Neural cell (in vitro differentiated cells): ENCODE results near the gene USP40. TPM values are rescaled to one million over a fixed set of nuclear protein-coding genes. Genes with fewer than 3 reads are reported as not detected.

ENCODE experiments used
- H2AFZ ChIP-seq: fragments of 200-600, 300-800 bp; sonication (generic), shearing (Covaris generic); 2 replicates; pipeline ENCODE4 v1.6.0; 2014; ENCODE audit warnings: low read depth, mild to moderate bottlenecking, antibody characterized with exemption, low read length, moderate library complexity
- H3F3A ChIP-seq: fragments of 200-600 bp; shearing (Covaris generic); 2 replicates; pipeline ENCODE4 v1.6.1; 2016; ENCODE audit warnings: mild to moderate bottlenecking, moderate library complexity, mixed read lengths, antibody characterized with exemption, low read length; ENCODE audit not compliant: insufficient read depth, poor library complexity, severe bottlenecking
- H3K27ac ChIP-seq: fragments of 200-600, 300-800 bp; sonication (generic), shearing (Covaris generic); 2 replicates; pipeline ENCODE4 v1.5.1; 2014; ENCODE audit warnings: mild to moderate bottlenecking, low read length, moderate library complexity
- H3K27me3 ChIP-seq: fragments of 300-800, 200-600 bp; sonication (generic), shearing (Covaris generic); 2 replicates; pipeline ENCODE4 v1.6.0; 2014; ENCODE audit warnings: mild to moderate bottlenecking, low read depth, low read length, moderate library complexity; ENCODE audit not compliant: insufficient read depth
- H3K36me3 ChIP-seq: fragments of 300-800, 200-600 bp; sonication (generic), shearing (Covaris generic); 2 replicates; pipeline ENCODE4 v1.5.1; 2014; ENCODE audit warnings: mild to moderate bottlenecking, antibody characterized with exemption, low read length, moderate library complexity; ENCODE audit not compliant: insufficient read depth
- H3K4me2 ChIP-seq: fragments of 300-800, 200-600 bp; sonication (generic), shearing (Covaris generic); 2 replicates; pipeline ENCODE4 v1.6.0; 2014; ENCODE audit warnings: mild to moderate bottlenecking, low read length
- H3K4me3 ChIP-seq: fragments of 300-800, 200-600 bp; sonication (generic), shearing (Covaris generic); 2 replicates; pipeline ENCODE4 v1.5.1; 2014; ENCODE audit warnings: mild to moderate bottlenecking, low read length, moderate library complexity
- H3K79me2 ChIP-seq: fragments of 200-600 bp; shearing (Covaris generic); replicated peaks from 2 replicates; pipeline ENCODE4 v1.6.0; 2014; ENCODE audit warnings: mild to moderate bottlenecking, low read length, moderate library complexity; ENCODE audit not compliant: insufficient read depth
- H3K9ac ChIP-seq: fragments of 300-800, 200-600 bp; sonication (generic), shearing (Covaris generic); 2 replicates; pipeline ENCODE4 v1.6.1; 2016; ENCODE audit warnings: mild to moderate bottlenecking, low read length, mixed read lengths
- H3K9me2 ChIP-seq: fragments of 200-600 bp; shearing (Covaris generic); 2 replicates; pipeline ENCODE4 v1.6.1; 2016; ENCODE audit warnings: mild to moderate bottlenecking, low read length, mixed read lengths; ENCODE audit not compliant: insufficient read depth
- H3K9me3 ChIP-seq: fragments of 200-600, 300-800 bp; sonication (generic), shearing (Covaris generic); 2 replicates; pipeline ENCODE4 v1.6.1; 2016; ENCODE audit warnings: mild to moderate bottlenecking, mixed run types, low read length, moderate library complexity, mixed read lengths
- H4K20me1 ChIP-seq: fragments of 200-600 bp; shearing (Covaris generic); 2 replicates; pipeline ENCODE4 v1.6.1; 2016; ENCODE audit warnings: mild to moderate bottlenecking, mixed run types; ENCODE audit not compliant: insufficient read depth
- CTCF ChIP-seq: fragments of 450-650 bp; IDR thresholded peaks from 2 replicates; pipeline ENCODE4 v1.5.1; 2014; ENCODE audit warnings: antibody characterized with exemption, mild to moderate bottlenecking, moderate library complexity; ENCODE audit not compliant: poor library complexity, severe bottlenecking
- EP300 ChIP-seq: fragments of 450-650 bp; conservative IDR thresholded peaks from 2 replicates; pipeline ENCODE4 v1.6.1; 2014; ENCODE audit warnings: antibody characterized with exemption, mild to moderate bottlenecking, moderate library complexity; ENCODE audit not compliant: poor library complexity, severe bottlenecking
- MXI1 ChIP-seq: fragments of 450-650 bp; conservative IDR thresholded peaks from 2 replicates; pipeline ENCODE4 v1.6.1; 2014; ENCODE audit warnings: antibody characterized with exemption, mild to moderate bottlenecking; ENCODE audit not compliant: poor library complexity, severe bottlenecking
- RAD21 ChIP-seq: fragments of 450-650 bp; conservative IDR thresholded peaks from 2 replicates; pipeline ENCODE4 v1.6.1; 2014; ENCODE audit warnings: antibody characterized with exemption, mild to moderate bottlenecking, moderate library complexity
- TAF1 ChIP-seq: IDR thresholded peaks from 2 replicates; pipeline ENCODE4 v1.6.1; 2012; ENCODE audit warnings: low read depth
- polyA plus RNA-seq: library from polyadenylated mRNA; depleted of rRNA; stranded (reverse); fragments of >200 nt; gene quantifications from 2 replicates; pipeline ENCODE4 v1.2.3, GENCODE V29; 2014
- TF ChIP-seq, protein P1 (sequence below): IDR thresholded peaks from 2 replicates; pipeline ENCODE4 v1.6.1; 2012; ENCODE audit warnings: borderline replicate concordance

USP40 gene
- polyA plus RNA-seq, 1 donor from 2014 or later, result 33.3 TPM

DNA sequence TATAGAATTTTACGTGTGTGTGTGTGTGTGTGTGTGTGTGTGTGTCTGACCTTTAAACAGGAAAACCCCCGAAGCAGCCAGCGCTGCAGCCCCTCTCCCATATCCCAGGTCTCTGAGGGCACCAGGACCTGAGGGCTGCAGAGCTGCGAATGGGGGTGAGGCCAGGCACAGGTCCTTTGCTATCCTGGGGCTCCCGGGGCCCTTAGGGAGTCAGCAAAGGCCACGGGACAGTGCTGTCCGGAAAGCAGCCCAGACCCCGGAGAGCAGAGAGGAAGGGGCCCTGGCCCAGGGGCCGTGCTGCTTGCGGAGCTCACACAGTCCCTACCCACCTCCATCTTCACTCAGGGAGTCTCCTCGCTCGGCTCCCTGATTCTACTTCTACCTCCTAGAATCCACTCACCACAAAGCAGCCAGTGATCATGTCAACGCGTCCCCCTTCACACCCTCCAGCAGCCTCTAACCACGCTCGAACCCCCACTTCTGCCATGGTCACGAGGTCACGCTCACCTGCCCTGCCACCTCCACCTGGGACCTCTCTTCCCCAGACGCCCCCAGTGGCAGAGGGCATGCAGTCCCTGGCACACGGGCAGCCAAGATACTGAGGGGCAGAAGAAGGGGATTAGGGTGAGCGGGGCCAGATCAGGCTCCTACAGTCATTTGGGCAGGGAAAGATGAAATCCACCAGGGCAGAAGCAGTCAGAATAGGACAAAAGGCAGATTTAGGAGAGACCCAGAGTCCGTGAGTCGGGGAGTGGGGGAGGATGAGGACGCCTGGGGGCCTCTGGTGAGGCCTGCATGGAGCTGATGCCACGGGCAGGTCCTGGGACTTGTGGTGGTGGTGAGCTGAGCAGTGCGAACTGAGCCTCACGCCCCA, 86.7 kb downstream of the USP40 start:
- H2AFZ ChIP-seq, result no peak overlapping the region
- H4K20me1 ChIP-seq, result no peaks in the 10 kb centered on the region
- H3K9ac ChIP-seq, result no peak overlapping the region
- no peaks in the 10 kb centered on the region for H3K79me2 ChIP-seq
- no peaks in the 10 kb centered on the region for H3K36me3 ChIP-seq
- no peaks in the 10 kb centered on the region for H3K9me3 ChIP-seq
- TF ChIP-seq RAD21, result no peak
- no peaks in the 10 kb centered on the region for H3F3A ChIP-seq
- H3K9me2 ChIP-seq, result no peaks in the 10 kb centered on the region
- no peak overlapping the region for H3K4me2 ChIP-seq
- H3K4me3 ChIP-seq, result no peak overlapping the region
- no peak overlapping the region for H3K27ac ChIP-seq
- no peaks in the 10 kb centered on the region for H3K27me3 ChIP-seq

DNA sequence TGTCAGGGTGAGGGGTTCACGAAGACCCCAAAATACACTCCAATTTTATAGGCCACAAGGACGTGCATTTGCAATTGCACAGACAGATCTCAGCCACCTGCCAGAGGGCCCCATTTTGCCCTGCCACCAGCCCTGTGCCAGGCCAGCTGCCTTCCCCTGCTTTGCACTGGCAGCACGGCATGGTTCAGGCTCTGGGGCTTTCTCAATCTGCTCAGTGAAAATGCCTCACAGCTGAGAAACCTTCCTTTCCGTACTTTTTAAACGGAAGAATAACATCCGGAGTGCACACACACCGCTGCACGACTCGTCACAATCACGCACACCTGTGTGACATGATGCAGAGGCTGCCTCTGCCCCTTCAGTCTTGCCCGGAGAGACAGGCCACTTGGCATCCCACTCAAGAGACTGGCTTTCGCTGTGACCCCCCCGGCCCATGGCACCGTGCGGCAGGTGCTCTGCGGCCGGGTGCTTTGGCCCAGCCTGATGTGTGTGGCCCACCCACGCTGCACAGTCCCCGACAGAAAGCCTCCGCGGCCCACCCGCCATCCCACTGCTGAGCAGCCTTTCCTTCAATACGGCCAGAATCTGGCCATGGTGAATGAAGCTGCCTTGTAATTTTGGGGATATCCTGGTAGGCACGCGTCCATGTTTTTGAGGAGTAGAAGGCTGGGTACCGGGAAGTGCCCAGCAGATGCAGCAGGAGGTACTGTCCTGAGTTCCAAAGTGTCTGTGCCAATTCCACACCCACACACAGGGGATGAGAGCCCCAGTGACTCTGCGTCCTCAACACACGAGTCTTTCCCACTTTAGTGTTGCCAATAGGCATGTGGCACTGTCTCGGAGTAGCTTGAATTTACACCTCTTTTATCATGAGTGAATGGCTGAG, 88.8 kb downstream of the USP40 start:
- H3K4me3 ChIP-seq, result no peak overlapping the region
- no peaks in the 10 kb centered on the region for H3K9me3 ChIP-seq
- H3K36me3 ChIP-seq, result no peaks in the 10 kb centered on the region
- H3K4me2 ChIP-seq, result no peak overlapping the region
- H3K9me2 ChIP-seq, result no peaks in the 10 kb centered on the region
- H4K20me1 ChIP-seq, result no peaks in the 10 kb centered on the region
- TF ChIP-seq, protein P1, sequence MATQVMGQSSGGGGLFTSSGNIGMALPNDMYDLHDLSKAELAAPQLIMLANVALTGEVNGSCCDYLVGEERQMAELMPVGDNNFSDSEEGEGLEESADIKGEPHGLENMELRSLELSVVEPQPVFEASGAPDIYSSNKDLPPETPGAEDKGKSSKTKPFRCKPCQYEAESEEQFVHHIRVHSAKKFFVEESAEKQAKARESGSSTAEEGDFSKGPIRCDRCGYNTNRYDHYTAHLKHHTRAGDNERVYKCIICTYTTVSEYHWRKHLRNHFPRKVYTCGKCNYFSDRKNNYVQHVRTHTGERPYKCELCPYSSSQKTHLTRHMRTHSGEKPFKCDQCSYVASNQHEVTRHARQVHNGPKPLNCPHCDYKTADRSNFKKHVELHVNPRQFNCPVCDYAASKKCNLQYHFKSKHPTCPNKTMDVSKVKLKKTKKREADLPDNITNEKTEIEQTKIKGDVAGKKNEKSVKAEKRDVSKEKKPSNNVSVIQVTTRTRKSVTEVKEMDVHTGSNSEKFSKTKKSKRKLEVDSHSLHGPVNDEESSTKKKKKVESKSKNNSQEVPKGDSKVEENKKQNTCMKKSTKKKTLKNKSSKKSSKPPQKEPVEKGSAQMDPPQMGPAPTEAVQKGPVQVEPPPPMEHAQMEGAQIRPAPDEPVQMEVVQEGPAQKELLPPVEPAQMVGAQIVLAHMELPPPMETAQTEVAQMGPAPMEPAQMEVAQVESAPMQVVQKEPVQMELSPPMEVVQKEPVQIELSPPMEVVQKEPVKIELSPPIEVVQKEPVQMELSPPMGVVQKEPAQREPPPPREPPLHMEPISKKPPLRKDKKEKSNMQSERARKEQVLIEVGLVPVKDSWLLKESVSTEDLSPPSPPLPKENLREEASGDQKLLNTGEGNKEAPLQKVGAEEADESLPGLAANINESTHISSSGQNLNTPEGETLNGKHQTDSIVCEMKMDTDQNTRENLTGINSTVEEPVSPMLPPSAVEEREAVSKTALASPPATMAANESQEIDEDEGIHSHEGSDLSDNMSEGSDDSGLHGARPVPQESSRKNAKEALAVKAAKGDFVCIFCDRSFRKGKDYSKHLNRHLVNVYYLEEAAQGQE, result no peak
- TF ChIP-seq RAD21, result no peak
- TF ChIP-seq MXI1, result no peak
- no peak for TF ChIP-seq TAF1
- TF ChIP-seq EP300, result no peak
- TF ChIP-seq CTCF, result no peak
- no peak overlapping the region for H3K27ac ChIP-seq
- no peaks in the 10 kb centered on the region for H3F3A ChIP-seq
- no peaks in the 10 kb centered on the region for H3K79me2 ChIP-seq
- no peak overlapping the region for H2AFZ ChIP-seq
- H3K9ac ChIP-seq, result no peak overlapping the region
- H3K27me3 ChIP-seq, result no peaks in the 10 kb centered on the region
